ENCODE measurements around the gene RCBTB2. TPM values are rescaled to one million over a fixed set of nuclear protein-coding genes. Genes with fewer than 3 reads are reported as not detected.

RCBTB2 gene
- total RNA-seq, 2 donors from 2014 or later, result 3.1 to 7.3 TPM

- no peak overlapping the region for H3K9ac ChIP-seq (ENCODE audit: extremely low read depth, low read length, poor library complexity, severe bottlenecking)
- H3K36me3 ChIP-seq (ENCODE audit: control insufficient read depth, insufficient read depth, low read length), result no peaks in the 10 kb centered on the region
- no peak for DNase-seq
- H3K27me3 Mint-ChIP-seq (ENCODE audit: insufficient read depth), result peaks cover 35% of the 10 kb centered on the region
- no peaks in the 10 kb centered on the region for H3K9me3 Mint-ChIP-seq
- H3K9me3 ChIP-seq (ENCODE audit: control insufficient read depth, low read length), result no peaks in the 10 kb centered on the region
- H3K27ac ChIP-seq (ENCODE audit: low read depth, low read length), result no peak overlapping the region
- TF ChIP-seq, protein P1, sequence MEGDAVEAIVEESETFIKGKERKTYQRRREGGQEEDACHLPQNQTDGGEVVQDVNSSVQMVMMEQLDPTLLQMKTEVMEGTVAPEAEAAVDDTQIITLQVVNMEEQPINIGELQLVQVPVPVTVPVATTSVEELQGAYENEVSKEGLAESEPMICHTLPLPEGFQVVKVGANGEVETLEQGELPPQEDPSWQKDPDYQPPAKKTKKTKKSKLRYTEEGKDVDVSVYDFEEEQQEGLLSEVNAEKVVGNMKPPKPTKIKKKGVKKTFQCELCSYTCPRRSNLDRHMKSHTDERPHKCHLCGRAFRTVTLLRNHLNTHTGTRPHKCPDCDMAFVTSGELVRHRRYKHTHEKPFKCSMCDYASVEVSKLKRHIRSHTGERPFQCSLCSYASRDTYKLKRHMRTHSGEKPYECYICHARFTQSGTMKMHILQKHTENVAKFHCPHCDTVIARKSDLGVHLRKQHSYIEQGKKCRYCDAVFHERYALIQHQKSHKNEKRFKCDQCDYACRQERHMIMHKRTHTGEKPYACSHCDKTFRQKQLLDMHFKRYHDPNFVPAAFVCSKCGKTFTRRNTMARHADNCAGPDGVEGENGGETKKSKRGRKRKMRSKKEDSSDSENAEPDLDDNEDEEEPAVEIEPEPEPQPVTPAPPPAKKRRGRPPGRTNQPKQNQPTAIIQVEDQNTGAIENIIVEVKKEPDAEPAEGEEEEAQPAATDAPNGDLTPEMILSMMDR (conservative IDR thresholded peaks at IDR 0.05), result peak; percentile 43
- H3K4me1 Mint-ChIP-seq, result peaks cover 13% of the 10 kb centered on the region
- H3K27me3 ChIP-seq (ENCODE audit: control insufficient read depth, insufficient read depth, low read length, poor library complexity, severe bottlenecking), result peaks cover 29% of the 10 kb centered on the region
- no peaks in the 10 kb centered on the region for H3K36me3 Mint-ChIP-seq (ENCODE audit: low read depth)
- WGBS, 2 experiments (ENCODE audit: insufficient coverage in 1 of 2, insufficient read length in 1 of 2), result 82 to 95% methylated on average over 7 to 8 of the region's 8 CpGs
- H3K4me1 ChIP-seq (ENCODE audit: control insufficient read depth, insufficient read depth, low read length), result no peaks in the 10 kb centered on the region
- H3K4me3 ChIP-seq (ENCODE audit: low read length), result no peak overlapping the region
- no peak overlapping the region for H3K4me3 Mint-ChIP-seq
- H3K27ac Mint-ChIP-seq, result no peak overlapping the region
Observed at GRCh38 chr13:48504606-48505005, 28.3 kb downstream of the RCBTB2 start.

- Histone ChIP-seq H3K9ac (ENCODE audit: extremely low read depth, low read length, poor library complexity, severe bottlenecking) (no peak overlapping the region), H3K27ac (ENCODE audit: low read depth, low read length) (no peak overlapping the region), H3K9me3 (ENCODE audit: control insufficient read depth, low read length) (no peaks in the 10 kb centered on the region), H3K4me1 (ENCODE audit: control insufficient read depth, insufficient read depth, low read length) (no peaks in the 10 kb centered on the region), H3K36me3 (ENCODE audit: control insufficient read depth, insufficient read depth, low read length) (no peaks in the 10 kb centered on the region), H3K4me3 (ENCODE audit: low read length) (no peak overlapping the region), H3K27me3 (ENCODE audit: control insufficient read depth, insufficient read depth, low read length, poor library complexity, severe bottlenecking) (peaks cover 19% of the 10 kb centered on the region)
- TF ChIP-seq, protein P1 (conservative IDR thresholded peaks at IDR 0.05), result no peak
- Mint-ChIP-seq H3K4me3 (no peak overlapping the region), H3K27me3 (ENCODE audit: insufficient read depth) (peaks cover 20% of the 10 kb centered on the region), H3K9me3 (no peaks in the 10 kb centered on the region), H3K4me1 (peaks cover 13% of the 10 kb centered on the region), H3K36me3 (ENCODE audit: low read depth) (no peaks in the 10 kb centered on the region), H3K27ac (no peak overlapping the region)
- WGBS, 2 experiments (ENCODE audit: insufficient coverage in 1 of 2, insufficient read length in 1 of 2), result 90 to 95% methylated on average over 8 to 19 of the region's 19 CpGs
- DNase-seq, result no peak
Observed at GRCh38 chr13:48502601-48503319, 30.1 kb downstream of the RCBTB2 start.

- 98% methylated on average over 2 of the region's 2 CpGs; no CpG with 5 or more reads in 1 of the 2 experiments for WGBS, 2 experiments (ENCODE audit: insufficient coverage in 1 of 2, insufficient read length in 1 of 2)
- Mint-ChIP-seq H3K36me3 (ENCODE audit: low read depth) (no peaks in the 10 kb centered on the region), H3K27me3 (ENCODE audit: insufficient read depth) (peaks cover 10% of the 10 kb centered on the region), H3K27ac (no peak overlapping the region), H3K9me3 (no peaks in the 10 kb centered on the region), H3K4me1 (peaks cover 19% of the 10 kb centered on the region), H3K4me3 (no peak overlapping the region)
- H3K27me3 ChIP-seq (ENCODE audit: control insufficient read depth, insufficient read depth, low read length, poor library complexity, severe bottlenecking), result peaks cover 10% of the 10 kb centered on the region
- H3K36me3 ChIP-seq (ENCODE audit: control insufficient read depth, insufficient read depth, low read length), result no peaks in the 10 kb centered on the region
- no peak overlapping the region for H3K9ac ChIP-seq (ENCODE audit: extremely low read depth, low read length, poor library complexity, severe bottlenecking)
- no peaks in the 10 kb centered on the region for H3K4me1 ChIP-seq (ENCODE audit: control insufficient read depth, insufficient read depth, low read length)
- H3K4me3 ChIP-seq (ENCODE audit: low read length), result no peak overlapping the region
- H3K9me3 ChIP-seq (ENCODE audit: control insufficient read depth, low read length), result no peaks in the 10 kb centered on the region
- H3K27ac ChIP-seq (ENCODE audit: low read depth, low read length), result no peak overlapping the region
- DNase-seq, result no peak
- TF ChIP-seq, protein P1 (conservative IDR thresholded peaks at IDR 0.05), result no peak
Observed at GRCh38 chr13:48501705-48502104, 31.2 kb downstream of the RCBTB2 start.

Data from endodermal cell (in vitro differentiated cells).